Esophagus squamous epithelium (tissue), 4 donors: ENCODE data around the gene CCDC68.

ENCODE experiments used
- POLR2A ChIP-seq, 4 donors: fragments of 450-650 bp; IDR thresholded peaks; one replicate each; pipeline ENCODE4 v1.6.1; 2017; ENCODE audit warnings: antibody characterized with exemption in 4 of 4, mild to moderate bottlenecking in 4 of 4, moderate library complexity in 3 of 4
- TF ChIP-seq, protein P1 (sequence below), 6 experiments: fragments of 450-650 bp in 4 of 6; fragments of 200-600 bp in 2 of 6; sonication (generic) in 2 of 6; IDR thresholded peaks; one replicate each; pipeline ENCODE4 v1.5.1; 2016 to 2019; ENCODE audit warnings: antibody characterized with exemption in 6 of 6, mild to moderate bottlenecking in 4 of 6, moderate library complexity in 4 of 6

DNA sequence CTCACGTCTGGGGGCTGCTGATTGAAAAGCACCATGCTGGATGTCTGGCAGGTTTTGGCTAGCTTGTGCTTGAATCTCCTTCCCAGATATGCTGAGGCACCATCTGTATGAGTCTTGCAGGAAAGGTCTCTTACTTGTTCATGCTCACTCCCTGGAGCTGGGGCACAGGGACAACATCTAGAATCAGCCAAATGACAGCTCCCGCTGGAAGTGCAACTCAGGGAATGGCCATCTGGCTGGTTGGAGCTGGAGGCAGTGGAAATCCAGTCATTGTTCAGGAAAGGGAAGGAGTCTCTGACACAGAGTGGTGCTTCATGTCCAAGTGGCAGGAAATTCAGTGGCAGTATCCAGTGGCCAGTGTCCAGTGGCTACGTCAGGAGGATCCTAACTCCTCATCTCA, 9.7 kb downstream of the CCDC68 start:
- TF ChIP-seq, protein P1, sequence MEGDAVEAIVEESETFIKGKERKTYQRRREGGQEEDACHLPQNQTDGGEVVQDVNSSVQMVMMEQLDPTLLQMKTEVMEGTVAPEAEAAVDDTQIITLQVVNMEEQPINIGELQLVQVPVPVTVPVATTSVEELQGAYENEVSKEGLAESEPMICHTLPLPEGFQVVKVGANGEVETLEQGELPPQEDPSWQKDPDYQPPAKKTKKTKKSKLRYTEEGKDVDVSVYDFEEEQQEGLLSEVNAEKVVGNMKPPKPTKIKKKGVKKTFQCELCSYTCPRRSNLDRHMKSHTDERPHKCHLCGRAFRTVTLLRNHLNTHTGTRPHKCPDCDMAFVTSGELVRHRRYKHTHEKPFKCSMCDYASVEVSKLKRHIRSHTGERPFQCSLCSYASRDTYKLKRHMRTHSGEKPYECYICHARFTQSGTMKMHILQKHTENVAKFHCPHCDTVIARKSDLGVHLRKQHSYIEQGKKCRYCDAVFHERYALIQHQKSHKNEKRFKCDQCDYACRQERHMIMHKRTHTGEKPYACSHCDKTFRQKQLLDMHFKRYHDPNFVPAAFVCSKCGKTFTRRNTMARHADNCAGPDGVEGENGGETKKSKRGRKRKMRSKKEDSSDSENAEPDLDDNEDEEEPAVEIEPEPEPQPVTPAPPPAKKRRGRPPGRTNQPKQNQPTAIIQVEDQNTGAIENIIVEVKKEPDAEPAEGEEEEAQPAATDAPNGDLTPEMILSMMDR (IDR thresholded peaks at IDR 0.05), result no peak
- no peak for TF ChIP-seq POLR2A (IDR thresholded peaks at IDR 0.05)
